A549 (cell line): ENCODE measurements around the gene SLFN5.
A peak's percentile ranks its signal among the peaks of the same experiment; 100 is the strongest.

ENCODE experiments used
- CHD2 ChIP-seq: fragments of 150-350 bp; IDR thresholded peaks from 2 replicates; pipeline ENCODE4 v1.6.1; 2014; ENCODE audit warnings: low read length; ENCODE audit not compliant: partially characterized antibody
- EHMT2 ChIP-seq: fragments of 200-600 bp; sonication (generic); IDR thresholded peaks from 2 replicates; pipeline ENCODE4 v1.6.1; 2016; ENCODE audit warnings: antibody characterized with exemption, low read depth, mild to moderate bottlenecking, moderate library complexity
- KDM1A ChIP-seq: fragments of 200-600 bp; sonication (generic); IDR thresholded peaks from 2 replicates; pipeline ENCODE4 v1.6.1; 2016; ENCODE audit warnings: low read depth, mild to moderate bottlenecking
- POLR2A ChIP-seq: IDR thresholded peaks from 2 replicates; pipeline ENCODE4 v1.6.1; 2012; ENCODE audit warnings: mild to moderate bottlenecking, low read length
- RCOR1 ChIP-seq: fragments of 150-350 bp; IDR thresholded peaks from 2 replicates; pipeline ENCODE4 v1.6.1; 2014; ENCODE audit warnings: antibody characterized with exemption, low read length, low read depth
- RFX5 ChIP-seq: fragments of 450-650 bp; IDR thresholded peaks from 2 replicates; pipeline ENCODE4 v1.7.1; 2014; ENCODE audit warnings: antibody characterized with exemption, mild to moderate bottlenecking, moderate library complexity
- TFCP2L1 ChIP-seq: fragments of 250-450 bp; sonication (Bioruptor Pico); IDR thresholded peaks from 2 replicates; pipeline ENCODE4 v1.5.0; 2021; ENCODE audit warnings: mild to moderate bottlenecking
- TF ChIP-seq, protein P1 (sequence below): fragments of >200 bp; sonication (Bioruptor Twin); formaldehyde crosslinking; IDR thresholded peaks from 3 replicates; pipeline ENCODE4 v1.6.1; 2016
- TF ChIP-seq, protein P2 (sequence below): fragments of >200 bp; sonication (Bioruptor Twin); formaldehyde crosslinking; IDR thresholded peaks from 3 replicates; pipeline ENCODE4 v1.5.1; 2016
- TF ChIP-seq, protein P3 (sequence below): IDR thresholded peaks from 2 replicates; pipeline ENCODE4 v1.6.1; 2012; ENCODE audit warnings: low read depth, borderline replicate concordance
- TF ChIP-seq, protein P4 (sequence below): IDR thresholded peaks from 2 replicates; pipeline ENCODE4 v1.6.1; 2012

DNA sequence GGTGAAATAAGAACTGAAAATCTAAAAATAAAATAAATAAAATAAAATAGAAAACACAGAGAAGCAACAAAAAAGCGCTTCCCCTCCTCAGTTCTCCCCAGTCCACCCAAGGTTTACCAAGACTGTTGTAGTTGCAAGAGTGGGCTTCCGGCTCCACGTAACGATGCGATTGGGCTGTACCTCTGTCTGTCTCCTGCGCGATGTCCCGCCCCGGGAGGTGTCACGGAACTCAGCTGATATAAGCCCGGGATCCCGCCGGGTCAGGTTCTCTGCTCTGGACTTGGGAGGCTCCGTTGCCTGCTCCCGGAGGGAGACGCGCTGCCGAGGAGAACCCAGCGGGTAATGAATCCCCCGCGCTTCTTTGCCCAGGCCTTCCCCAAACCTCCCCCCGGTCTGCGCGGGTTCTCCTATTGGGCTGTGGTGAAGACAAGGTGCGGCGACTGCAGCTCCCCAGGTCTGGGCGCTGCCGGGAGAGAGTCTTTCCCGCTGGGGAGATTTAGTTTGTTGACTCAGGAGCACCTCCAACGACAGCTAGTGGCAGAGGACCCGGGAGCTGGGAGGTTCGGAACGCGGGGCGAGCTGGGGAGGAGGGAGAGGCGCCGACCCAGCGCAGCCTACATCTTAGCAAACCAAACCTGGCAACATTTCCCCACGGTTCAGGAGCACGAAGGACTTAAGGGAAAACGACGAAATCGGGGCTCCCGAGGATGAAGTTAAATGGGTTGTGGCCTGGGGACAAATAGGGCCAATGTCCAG lies at the start of gene SLFN5:
- TF ChIP-seq, protein P1, sequence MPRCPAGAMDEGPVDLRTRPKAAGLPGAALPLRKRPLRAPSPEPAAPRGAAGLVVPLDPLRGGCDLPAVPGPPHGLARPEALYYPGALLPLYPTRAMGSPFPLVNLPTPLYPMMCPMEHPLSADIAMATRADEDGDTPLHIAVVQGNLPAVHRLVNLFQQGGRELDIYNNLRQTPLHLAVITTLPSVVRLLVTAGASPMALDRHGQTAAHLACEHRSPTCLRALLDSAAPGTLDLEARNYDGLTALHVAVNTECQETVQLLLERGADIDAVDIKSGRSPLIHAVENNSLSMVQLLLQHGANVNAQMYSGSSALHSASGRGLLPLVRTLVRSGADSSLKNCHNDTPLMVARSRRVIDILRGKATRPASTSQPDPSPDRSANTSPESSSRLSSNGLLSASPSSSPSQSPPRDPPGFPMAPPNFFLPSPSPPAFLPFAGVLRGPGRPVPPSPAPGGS = peak; percentile 96
- TF ChIP-seq, protein P2, sequence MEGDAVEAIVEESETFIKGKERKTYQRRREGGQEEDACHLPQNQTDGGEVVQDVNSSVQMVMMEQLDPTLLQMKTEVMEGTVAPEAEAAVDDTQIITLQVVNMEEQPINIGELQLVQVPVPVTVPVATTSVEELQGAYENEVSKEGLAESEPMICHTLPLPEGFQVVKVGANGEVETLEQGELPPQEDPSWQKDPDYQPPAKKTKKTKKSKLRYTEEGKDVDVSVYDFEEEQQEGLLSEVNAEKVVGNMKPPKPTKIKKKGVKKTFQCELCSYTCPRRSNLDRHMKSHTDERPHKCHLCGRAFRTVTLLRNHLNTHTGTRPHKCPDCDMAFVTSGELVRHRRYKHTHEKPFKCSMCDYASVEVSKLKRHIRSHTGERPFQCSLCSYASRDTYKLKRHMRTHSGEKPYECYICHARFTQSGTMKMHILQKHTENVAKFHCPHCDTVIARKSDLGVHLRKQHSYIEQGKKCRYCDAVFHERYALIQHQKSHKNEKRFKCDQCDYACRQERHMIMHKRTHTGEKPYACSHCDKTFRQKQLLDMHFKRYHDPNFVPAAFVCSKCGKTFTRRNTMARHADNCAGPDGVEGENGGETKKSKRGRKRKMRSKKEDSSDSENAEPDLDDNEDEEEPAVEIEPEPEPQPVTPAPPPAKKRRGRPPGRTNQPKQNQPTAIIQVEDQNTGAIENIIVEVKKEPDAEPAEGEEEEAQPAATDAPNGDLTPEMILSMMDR = no peak
- TF ChIP-seq POLR2A (peak; percentile 91), CHD2 (no peak), RFX5 (no peak), RCOR1 (no peak), TFCP2L1 (CRISPR knock-in tag) (no peak), KDM1A (no peak), EHMT2 (no peak)
- TF ChIP-seq, protein P3, sequence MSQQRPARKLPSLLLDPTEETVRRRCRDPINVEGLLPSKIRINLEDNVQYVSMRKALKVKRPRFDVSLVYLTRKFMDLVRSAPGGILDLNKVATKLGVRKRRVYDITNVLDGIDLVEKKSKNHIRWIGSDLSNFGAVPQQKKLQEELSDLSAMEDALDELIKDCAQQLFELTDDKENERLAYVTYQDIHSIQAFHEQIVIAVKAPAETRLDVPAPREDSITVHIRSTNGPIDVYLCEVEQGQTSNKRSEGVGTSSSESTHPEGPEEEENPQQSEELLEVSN = no peak; the same call in 1 of the 2 replicates
- TF ChIP-seq, protein P4, sequence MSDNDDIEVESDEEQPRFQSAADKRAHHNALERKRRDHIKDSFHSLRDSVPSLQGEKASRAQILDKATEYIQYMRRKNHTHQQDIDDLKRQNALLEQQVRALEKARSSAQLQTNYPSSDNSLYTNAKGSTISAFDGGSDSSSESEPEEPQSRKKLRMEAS = peak; percentile 39; the same call in 1 of the 2 replicates
